Measurements from ENCODE around the gene SND1.

Gene SND1

DNA sequence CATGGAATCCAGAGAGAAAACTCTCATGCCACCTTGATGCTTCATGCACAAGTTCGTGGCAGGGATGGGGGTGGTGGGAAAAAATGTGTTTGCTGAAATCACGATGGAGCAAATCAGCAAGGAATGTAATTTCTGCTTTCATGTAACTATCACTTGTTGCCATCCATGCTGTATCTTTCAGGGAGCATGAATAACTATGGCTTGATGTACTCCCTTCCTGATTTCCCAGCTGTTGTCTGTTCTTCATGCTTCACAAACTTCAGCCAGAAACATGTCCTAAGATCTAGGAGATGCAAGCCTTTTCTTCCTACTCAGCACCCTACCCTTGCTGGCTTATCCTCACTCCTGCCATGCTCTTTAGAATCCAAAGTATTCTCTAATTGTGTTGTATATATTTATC, 315.3 kb downstream of the SND1 start:
- no peak for DNase-seq (ENCODE audit: low spot score)

DNA sequence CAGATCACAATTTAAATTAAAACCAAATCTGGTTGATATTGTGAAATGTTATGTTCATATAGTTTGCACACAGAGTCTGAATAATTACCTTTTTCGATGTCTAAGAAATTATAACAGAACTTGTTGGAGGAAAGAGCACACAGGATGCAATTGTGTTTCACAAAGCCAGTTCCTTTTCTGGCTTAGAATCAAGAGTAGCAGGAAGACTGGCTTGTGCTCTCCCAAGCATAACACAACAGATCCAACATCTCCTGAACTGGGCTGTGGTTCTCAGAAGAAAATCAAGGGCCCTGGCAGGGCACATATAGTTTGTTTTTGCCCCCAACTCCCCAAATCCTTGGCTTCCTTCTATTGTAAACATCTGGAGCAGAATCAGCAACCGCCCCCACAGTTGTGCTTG, 316.6 kb downstream of the SND1 start:
- DNase-seq (ENCODE audit: low spot score), result no peak

DNA sequence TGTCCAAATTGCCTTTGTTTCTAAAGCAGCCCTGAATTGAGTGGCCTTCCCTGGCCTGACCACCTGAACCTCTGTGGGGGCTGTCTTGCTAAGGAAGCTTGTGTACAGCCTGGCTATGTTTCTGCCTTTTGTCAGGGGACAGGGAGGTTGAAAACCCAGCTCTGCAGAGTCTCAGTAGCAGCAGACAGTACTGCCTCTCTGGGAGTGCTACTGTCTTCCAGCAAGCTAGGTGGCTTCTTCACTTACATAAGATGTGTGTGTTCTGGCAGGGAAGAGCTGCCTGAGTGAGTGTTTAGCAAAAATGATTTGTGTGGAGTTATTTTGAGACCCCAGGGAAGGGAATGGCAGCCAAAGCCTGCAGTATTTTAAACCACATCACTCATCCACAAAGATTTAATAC, 321.8 kb downstream of the SND1 start:
- no peak for DNase-seq (ENCODE audit: low spot score)

DNA sequence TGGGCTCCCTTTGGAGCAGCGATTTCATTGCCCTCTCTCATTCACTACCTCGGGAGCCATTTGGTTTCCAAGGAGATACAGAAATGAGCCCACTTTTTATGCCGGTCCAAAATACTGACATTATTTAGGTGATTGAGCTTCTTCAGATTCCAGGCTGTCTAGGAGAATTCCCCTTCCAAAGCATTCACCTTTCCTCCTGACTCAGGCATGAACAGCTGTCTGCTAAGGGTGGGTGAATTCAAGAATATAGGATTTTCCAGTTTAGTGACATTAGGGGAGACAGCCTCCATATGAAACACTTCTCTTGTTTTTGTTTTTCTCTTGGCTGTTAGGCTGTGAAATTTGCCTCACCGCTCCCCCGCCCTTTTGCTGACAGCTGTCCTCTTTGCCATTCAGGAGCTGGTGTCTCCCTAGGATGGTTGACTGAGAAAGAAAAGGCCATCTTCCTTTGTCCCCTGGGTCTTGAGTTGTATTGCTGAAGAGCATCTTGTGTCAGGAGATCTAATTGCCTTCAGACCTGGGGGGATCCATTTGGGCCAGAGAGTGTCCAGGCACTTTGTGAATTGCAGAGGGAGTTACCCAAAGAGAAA, 322.5 kb downstream of the SND1 start:
- DNase-seq (ENCODE audit: low spot score), result no peak

DNA sequence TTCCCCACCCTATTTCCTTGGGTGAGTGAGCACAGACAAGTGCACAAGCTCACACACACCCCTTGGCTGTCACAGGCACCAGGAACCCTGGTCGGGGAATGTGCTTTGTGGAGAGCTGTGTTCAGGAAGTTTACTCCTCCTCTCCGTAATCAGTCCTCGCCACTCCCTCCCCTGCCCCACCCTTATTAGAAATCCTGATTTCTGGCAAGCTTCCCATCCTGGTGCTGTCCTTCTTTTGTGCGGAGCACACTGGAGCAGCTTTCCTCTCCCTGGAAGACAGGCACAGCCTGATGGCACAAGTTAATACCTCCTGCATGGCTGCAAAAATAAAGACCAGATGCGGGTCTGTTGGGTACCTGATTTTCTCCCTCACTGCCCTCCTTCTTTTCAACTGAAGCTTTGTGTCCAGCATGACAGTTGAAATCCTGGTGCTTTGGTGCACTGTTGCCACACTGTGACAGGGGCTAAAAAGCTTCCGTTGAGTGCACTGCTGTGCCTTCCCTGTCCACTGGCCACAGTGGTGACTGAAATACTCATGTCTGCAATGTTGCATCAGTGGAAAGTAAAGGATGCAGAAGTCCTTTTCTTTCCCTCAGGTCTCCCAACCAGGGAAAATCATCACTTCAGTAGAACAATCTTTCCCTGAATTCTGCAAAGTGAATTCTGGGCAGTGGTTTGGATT, 324.2 kb downstream of the SND1 start:
- no peak for DNase-seq (ENCODE audit: low spot score)

DNA sequence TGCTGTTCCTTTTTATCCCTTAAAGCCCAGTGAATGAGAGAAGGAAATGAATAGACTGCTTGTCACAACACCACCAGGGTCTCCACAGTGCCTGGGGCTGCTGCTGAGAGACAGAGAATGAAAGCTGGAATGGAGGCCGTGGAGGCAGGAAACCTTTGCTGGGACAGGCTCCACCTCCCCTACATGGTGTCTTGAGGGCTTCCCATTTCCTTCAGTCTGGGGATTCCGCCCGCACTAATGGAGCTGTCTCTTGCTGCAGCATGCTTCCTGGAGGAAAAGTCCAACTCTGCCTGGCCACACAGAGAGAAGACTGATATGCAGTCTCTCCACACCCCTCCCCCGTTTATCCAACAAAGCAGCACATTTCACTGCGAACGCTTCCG, 324.7 kb downstream of the SND1 start:
- no peak for DNase-seq (ENCODE audit: low spot score)

DNA sequence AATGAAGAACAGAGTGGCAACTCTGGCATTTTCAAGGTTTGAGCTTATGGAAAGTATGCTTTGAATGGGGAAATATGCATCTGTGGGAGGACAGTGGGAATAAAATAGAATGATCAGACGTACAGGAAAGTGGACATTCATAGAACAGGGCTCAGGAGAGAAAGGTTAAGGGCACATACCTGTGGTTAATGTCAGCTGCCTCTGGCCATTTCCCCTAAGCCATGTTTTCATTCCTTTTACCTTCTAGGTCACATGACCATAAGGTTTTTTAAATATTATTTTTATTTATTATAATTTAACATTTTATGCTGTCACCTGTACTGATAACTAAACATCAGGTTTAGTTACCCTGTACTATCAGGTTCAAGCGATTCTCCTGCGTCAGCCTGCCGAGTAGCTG, 326.4 kb downstream of the SND1 start:
- no peak for DNase-seq (ENCODE audit: low spot score)

DNA sequence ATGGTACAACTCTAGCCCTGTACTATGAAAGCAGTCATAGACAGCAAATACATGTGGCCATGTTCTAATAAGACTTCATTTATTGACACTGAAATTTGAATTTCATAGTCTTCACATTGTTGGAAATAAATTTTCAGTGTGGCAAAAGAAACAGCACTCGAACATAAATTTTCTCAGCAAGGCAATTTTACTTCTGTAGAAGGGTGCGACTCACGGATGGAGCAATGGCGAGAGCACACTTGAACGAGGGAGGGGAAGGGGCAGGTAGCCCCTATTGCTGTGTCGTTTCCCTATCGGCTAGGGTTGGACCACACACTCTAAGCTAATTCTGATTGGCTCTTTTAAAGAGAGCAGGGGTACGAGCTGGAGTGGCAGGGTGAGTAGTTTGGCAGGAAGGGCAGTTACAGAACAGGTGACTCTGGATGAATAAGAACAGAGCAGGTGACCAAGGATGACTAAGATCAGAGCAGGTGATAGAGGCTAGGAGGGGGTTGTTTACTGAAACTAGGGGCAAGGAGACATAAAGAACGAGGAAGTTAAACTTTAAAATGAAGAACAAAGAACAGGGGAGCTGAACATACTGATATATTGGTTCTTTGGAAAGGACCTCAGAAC, 327.2 kb downstream of the SND1 start:
- no peak for DNase-seq (ENCODE audit: low spot score)

DNA sequence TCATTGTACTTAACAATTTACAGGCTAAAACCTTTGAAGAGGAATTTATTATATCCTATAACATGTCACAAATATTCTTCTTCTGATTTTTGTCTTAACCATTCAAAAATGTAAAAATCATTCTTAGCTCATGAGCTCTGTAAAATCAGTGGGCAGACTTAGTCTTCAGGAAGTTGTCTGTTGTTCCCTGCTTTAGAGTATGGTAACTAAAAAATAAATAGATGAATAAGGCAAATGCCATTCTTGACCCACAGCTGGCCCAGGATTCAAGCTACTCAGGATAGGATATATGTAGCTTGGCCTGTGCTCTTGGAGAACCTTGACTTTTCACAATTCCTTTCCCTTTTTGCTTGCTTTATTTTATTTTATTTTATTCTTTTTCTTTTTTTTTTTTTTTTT, 327.7 kb downstream of the SND1 start:
- no peak for DNase-seq (ENCODE audit: low spot score)

DNA sequence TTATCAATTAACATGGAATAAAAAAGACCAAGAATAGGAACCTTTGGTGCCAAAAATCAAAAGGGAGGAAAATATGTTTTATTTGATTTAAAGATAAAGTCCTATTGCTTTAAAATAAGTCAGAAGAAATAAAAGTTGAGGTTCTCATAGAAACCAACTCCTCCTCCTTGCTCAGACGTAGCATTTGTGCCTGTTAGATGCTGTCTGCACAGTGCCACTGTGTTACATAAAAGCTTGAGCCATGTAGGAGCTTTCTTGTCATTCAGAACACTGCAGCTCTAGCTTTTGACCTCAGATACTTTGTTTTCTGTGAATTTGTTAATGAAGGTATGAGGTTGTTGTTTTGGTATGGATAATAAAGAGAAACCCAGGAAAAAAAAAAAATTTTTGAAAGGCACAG, 328.9 kb downstream of the SND1 start:
- DNase-seq (ENCODE audit: low spot score), result no peak

DNA sequence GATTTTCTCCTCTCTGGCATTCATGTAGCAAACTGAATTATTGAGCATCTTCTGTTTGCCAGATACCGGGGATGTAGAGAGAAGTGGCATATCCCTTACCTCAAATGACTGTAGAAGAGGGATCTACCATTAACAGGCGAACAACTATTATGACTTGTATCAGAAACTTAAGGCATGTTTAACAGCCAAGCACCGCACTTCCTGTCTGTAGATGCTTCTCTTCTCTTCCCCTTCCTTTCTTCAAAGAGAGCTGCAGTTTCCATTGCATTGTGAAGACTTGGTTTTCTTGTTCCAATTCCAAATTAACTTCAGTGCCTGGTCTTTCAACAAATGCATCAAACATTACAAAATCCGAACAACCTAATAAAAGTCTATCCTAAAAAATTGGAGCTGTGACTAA, 330.0 kb downstream of the SND1 start:
- DNase-seq (ENCODE audit: low spot score), result no peak

DNA sequence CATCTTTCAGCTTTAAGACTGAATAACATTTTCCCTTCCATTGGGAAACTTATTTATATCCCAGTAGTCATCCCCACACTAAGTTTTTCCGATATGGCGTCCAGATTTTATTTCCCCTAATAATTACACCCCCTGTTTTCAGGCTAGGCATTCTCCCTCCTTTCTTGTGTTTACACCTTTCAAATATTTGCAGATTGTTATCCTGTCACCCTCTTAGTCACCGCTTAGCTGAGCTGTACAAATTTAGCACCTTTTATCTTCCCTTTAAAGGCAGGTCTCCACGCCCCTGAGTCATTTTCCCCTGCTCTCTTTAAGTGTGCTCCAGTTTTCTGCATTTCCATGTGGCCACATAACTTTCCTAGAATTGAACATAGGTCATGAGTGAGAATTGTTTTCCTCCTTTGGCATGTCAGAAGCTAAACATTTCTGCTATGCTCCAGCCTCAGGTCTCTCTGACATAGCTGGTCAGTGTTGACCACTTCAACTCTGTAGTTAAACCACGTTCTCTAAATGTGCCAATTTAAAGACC, 331.9 kb downstream of the SND1 start:
- DNase-seq (ENCODE audit: low spot score), result no peak

DNA sequence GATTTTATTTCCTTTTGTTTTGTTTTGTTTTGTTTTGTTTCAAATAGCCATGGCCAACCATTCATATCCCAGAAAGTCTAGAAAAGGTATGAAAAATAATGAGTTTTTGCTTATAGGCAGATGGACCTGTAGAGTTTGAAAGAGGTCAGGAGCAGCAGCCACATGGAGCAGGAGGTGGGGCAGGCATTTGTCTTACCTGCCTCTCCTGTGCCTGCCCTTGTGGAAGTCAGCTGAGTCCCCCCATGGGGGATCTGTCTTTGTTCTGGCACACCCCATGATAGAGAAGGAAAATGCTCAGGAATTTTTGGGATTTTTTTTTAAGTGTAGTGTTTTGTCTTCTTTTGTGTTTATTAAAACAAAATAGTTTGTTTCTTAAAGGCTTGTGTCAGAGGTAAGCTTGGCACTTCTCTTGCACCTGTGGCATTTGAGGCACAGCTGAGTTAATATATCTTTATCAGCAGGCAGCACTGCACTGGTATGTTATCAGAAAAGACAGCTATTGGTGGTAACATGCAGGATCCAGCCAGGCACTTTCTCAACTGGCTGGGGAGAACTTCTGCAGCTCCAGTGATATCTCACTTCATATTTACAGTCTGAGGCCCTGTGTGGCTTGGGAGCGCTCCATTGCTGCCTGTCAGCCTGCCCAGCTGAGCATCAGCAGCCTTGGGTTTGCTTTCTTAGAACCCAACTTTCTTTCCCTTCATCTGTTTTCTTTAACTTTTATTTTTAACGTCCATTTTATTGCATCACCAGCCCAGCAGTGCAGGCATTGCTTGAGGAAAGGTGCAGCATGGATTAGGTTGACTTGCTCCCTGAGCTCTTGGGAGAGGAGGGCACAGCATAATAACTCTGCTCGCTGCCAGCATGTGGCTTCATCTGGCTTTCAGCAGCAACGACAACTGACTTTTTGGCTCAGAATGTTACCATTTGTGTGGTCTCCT, 334.9 kb downstream of the SND1 start:
- DNase-seq (ENCODE audit: low spot score), result no peak

DNA sequence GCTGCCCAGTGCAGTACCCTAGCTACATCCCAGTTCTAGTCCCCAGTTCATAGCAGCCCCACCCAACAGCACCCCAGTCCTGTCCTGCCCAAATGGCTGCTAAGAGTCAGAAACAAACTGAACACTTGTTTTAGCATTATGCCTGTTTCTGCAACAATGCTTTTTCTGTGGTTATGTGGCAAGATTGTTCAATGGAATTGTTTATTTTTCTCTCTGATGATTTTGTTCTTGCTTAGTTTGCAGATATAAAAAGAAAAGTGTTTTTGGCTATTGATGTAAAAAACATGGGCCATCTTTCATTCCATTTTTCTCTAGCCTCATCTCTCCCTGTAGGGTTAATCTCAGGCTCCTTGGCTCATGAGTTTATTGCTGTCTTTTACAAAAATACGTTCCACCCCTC, 336.8 kb downstream of the SND1 start:
- no peak for DNase-seq (ENCODE audit: low spot score)

DNA sequence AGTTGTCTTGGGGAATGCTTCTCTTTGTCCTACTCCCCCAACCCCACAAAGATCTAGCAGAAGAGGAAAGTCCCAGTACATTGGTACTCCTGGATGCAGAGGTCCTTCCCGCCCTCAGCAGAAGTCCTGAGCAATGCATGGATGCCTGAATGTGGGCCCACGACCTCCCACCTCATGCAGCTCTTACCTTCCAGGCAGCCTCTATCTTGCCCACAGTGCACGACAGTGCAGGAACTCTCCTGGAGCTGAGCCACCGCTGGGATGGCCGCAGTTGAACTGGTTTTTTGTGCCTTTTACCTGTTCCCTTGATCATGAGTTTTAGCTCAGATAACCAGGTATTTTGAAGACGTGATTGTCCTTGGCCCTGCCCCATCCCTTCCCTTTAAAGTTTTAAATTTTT, 341.3 kb downstream of the SND1 start:
- no peak for DNase-seq (ENCODE audit: low spot score)

DNA sequence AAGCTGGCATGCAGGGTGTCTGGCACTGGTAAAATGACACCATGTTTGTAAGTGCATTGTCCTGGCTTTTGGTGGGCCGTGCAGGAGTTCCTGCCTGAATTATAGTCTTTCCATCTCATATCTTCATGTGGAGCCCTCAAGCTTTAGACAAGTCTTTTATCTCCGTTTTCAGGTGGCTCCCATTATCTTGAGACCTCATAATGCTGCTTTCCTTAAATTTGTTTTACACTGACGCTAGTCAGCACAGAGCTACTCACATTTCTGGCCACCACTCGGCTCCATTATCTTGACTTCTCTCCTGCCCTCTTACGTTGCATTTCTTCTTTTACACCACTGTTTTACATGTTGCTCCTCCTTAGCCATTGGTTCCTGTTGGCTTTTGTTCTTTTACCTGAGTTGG, 342.0 kb downstream of the SND1 start:
- no peak for DNase-seq (ENCODE audit: low spot score)

DNA sequence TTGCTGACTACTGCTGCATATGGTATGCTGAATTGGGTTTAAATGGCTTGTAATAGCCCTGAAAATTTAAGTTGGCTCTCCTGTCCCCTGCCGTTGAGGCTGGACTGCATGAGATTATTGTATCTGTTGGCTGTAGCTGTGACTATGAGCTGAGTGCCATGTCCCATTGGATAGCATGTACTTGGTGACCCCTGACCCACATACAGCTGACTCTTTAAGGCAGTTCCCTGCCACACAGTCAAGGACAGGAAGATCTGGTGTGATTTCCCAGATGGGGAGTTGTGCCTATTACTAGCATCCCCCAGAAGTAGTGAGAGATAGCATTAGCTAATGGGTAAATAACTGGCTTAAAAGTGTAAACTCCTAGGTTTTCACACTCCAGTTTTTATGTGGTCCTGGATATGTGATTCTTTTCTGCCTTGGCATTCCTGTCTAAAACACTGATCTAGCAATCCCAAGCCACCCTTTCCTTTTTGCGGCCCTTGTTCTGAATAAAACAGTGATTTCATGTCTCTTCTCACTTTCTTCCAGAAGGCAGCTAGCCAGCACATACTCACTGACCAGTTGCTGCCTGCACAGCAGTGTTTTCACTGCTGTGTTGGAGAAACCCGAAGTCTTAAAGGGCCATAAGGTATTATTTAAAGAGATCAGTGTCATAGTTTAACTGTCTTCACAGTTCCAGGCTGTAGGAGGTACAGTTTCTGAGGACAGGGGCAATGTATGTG, 343.3 kb downstream of the SND1 start:
- DNase-seq (ENCODE audit: low spot score), result no peak

DNA sequence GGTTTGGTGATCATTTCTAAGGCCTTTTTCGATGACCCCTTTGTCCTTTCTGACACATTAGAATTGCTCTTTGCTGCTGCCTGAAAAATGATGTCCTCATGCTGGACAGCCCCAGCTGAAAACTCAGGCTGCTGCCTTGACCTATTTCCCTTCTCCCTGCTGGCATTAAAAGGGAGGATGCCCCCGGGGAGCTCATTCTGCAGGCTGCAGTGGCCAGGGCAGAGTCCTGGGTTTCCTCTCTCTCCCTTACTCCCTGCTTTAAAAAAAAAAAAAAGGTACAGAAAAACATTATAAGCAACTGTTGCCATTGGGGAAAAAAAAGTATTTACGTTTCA, 343.9 kb downstream of the SND1 start:
- DNase-seq (ENCODE audit: low spot score), result no peak

DNA sequence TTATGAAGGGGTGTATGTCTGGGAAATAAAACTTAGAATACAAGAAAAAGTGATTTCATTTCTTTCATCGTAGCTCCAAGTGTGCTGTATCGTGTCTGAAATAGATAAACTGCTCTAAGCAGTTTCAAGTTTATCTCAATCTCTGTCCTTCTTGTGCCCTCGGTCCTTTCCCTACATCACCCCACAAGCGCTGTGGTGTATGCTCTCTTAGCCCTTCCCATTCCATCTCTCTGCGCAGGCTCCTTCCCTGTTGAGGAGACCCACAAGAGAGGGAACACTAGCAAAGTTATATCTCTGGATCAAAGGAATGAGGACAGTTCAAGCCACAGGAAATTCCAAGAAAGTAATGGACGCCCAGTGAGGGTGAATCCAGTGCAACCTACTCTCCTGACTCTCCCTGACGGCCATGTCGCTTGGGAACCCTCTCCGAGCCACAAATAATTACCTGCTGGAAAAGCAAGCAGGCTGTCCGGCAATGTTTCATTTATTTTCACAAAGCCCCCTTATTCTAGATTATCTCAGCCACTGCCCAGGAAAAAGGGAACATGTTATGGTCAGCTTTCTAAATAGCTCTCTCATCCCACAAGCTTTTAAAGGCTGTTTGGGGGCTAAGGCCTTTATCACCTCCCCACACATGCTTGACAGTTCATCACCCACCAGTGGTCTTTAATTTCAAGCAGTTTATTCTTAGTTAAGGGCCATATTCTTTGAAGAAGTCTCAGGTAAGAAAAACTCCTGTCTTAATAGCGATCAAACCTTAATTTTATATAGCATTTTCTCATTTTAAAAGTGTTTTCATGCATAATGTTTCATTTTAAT, 344.5 kb downstream of the SND1 start:
- DNase-seq (ENCODE audit: low spot score), result no peak

DNA sequence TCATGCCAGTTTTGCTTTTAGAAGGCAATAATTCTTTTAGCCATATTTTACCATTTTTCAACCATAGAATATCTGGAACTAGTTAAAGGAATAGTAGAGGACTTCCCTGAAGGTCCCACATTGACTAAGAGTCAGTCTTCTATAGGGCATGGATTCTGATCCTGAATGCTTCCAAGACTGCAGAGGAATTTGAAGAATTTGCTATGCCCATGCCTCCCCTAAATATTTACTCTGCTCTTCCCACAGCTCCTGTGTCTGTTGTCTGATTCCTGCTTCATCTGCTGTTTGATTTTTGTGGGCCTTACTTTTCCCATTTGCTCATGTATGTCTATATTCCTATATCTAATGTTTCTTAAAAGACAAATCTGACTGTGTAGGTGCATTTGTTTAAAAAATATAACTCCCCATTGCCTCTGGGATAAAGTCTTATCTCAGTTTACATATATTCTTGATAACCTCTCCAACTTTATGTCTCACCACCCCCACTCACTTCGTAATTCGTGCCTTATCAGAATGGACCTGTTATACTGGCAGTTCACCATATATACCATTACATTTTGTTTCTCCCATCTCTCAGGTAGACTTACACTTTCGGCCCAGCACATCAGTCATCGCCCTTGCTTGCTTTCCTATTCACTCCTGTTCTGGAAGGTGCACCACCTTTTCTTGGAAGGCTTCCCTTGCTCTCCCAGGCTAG, 345.4 kb downstream of the SND1 start:
- DNase-seq (ENCODE audit: low spot score), result no peak

DNA sequence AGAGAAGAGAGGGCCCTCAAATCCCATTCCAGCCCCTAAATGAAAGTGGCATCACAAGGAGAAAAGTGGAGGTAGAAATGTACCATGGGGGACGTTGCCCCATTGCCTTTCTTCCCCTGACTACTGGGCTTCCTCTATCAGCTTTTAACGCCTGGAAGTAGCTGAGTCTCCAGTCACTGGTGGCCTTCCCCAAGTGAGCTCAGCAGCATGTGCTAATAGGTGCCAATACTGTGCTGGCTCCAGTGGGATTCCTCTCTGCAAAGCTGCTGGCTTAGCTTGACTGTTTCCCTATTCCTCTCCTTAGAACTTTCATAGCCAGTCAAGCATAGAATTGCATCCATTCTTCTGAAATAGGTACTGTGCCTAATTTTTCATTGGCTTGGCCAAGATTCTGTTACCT, 346.7 kb downstream of the SND1 start:
- DNase-seq (ENCODE audit: low spot score), result no peak
